ENCODE results near the gene N4BP2. TPM values are rescaled to one million over a fixed set of nuclear protein-coding genes. Genes with fewer than 3 reads are reported as not detected.

Gene N4BP2
- total and polyA plus RNA-seq, 10 donors, result 1.3 to 18.7 (median 12.3) TPM

DNA sequence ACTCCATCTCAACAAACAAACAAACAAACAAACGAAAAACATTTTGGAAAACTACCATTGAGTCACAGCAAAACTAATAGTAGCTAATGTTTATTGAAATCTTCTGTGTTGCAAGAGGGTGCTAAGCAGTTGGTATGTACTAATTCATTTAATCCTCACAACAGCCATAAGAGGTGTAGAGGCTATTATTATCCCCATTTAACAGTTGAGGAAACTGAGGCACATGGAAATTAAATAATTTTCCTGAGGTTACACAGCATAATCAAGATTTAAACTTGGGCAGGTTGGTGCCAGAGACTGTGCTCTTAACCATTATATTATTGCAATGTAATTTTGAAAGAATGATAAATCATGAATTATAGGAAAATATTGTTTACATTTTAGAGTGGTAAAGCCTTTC is 122.7 kb downstream of the N4BP2 start:
- 76 to 100% (median 84%) methylated on average over 1 of the region's 1 CpG for WGBS, 5 donors
- Histone ChIP-seq H3K9me3 (no peaks in the 10 kb centered on the region), H3K4me3 (no peak overlapping the region), H3K4me1 (peaks cover 8 to 55% (median 23%) of the 10 kb centered on the region in 6 donors), H3K27me3 (replicated peaks in 1 of 7) (no peaks in the 10 kb centered on the region), H3K27ac (no peak overlapping the region), H3K36me3 (no peaks in the 10 kb centered on the region)
- intact Hi-C loops (cut with DNase I; ENCODE audit: low total_unique reads), result no loop called here
- TF ChIP-seq POLR2A (IDR thresholded peaks at IDR 0.05), result no peak
- TF ChIP-seq, protein P1, sequence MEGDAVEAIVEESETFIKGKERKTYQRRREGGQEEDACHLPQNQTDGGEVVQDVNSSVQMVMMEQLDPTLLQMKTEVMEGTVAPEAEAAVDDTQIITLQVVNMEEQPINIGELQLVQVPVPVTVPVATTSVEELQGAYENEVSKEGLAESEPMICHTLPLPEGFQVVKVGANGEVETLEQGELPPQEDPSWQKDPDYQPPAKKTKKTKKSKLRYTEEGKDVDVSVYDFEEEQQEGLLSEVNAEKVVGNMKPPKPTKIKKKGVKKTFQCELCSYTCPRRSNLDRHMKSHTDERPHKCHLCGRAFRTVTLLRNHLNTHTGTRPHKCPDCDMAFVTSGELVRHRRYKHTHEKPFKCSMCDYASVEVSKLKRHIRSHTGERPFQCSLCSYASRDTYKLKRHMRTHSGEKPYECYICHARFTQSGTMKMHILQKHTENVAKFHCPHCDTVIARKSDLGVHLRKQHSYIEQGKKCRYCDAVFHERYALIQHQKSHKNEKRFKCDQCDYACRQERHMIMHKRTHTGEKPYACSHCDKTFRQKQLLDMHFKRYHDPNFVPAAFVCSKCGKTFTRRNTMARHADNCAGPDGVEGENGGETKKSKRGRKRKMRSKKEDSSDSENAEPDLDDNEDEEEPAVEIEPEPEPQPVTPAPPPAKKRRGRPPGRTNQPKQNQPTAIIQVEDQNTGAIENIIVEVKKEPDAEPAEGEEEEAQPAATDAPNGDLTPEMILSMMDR (IDR thresholded peaks at IDR 0.05 in 8 of 11, conservative IDR thresholded peaks at IDR 0.05 in 3 of 11), result no peak
- no peak for TF ChIP-seq POLR2AphosphoS5 (IDR thresholded peaks at IDR 0.05)
- DNase-seq, result no peak

DNA sequence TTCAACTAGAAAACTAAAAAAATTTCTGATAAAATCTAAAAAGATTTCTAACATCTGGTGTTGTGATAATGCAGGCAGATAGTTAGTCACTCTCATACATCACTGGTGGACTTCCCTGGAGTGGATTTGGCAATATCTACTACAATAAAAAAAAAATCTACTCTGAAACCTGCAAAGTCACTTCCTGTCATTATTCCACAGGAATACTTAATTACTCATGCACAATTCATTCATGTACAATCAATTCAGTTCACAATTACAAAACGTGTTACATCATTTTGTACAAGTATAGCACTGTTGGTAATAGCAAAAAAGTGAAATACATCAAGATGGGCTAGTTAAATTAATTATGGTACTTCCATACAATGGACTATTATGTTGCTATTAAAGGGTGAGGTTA is 123.7 kb downstream of the N4BP2 start:
- Histone ChIP-seq H3K27me3 (replicated peaks in 1 of 7) (no peaks in the 10 kb centered on the region), H3K4me1 (peaks cover 11 to 56% (median 32%) of the 10 kb centered on the region in 6 donors), H3K27ac (no peak overlapping the region), H3K36me3 (no peaks in the 10 kb centered on the region), H3K9me3 (no peaks in the 10 kb centered on the region), H3K4me3 (no peak overlapping the region)
- WGBS, 5 donors, result 11 to 43% (median 31%) methylated on average over 1 of the region's 1 CpG
- TF ChIP-seq POLR2A (IDR thresholded peaks at IDR 0.05) (no peak), POLR2AphosphoS5 (IDR thresholded peaks at IDR 0.05) (no peak)
- TF ChIP-seq, protein P1 (IDR thresholded peaks at IDR 0.05 in 8 of 11, conservative IDR thresholded peaks at IDR 0.05 in 3 of 11), result no peak
- DNase-seq, result no peak
- intact Hi-C loops (cut with DNase I; ENCODE audit: low total_unique reads), result no loop called here

DNA sequence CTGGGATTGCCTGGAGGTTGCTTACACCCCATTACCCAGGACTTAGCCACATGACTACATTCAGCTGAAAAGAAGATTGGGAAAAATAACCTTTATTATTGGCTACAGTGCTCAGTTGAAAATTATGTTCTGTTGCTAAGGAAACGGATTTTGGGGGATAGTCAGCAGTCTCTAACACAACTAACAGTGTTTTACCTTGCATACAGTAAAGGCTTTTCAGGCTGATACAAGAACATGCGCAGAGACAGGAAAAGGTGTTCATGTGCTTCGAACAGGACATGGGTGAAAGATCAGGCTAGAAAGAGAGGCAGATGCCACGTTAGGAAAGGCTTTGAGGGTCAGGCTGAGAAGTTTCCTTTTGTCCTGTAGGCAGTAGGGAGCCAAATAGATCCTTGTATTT is 125.4 kb downstream of the N4BP2 start:
- H3K27ac ChIP-seq, result peak overlapping the region in 4 of 8 donors; percentile 76 to 91 (median 79)
- WGBS, 5 donors, result 58 to 72% (median 67%) methylated on average over 4 of the region's 4 CpGs
- intact Hi-C loops (cut with DNase I; ENCODE audit: low total_unique reads), result no loop called here
- no peaks in the 10 kb centered on the region for H3K36me3 ChIP-seq
- no peak for DNase-seq
- H3K27me3 ChIP-seq (replicated peaks in 1 of 7), result no peaks in the 10 kb centered on the region
- H3K9me3 ChIP-seq, result no peaks in the 10 kb centered on the region
- H3K4me1 ChIP-seq, result peaks cover 11 to 71% (median 41%) of the 10 kb centered on the region in 6 donors
- H3K4me3 ChIP-seq, result no peak overlapping the region
- TF ChIP-seq POLR2A (IDR thresholded peaks at IDR 0.05) (no peak), POLR2AphosphoS5 (IDR thresholded peaks at IDR 0.05) (no peak)
- TF ChIP-seq, protein P1 (IDR thresholded peaks at IDR 0.05 in 8 of 11, conservative IDR thresholded peaks at IDR 0.05 in 3 of 11), result no peak

DNA sequence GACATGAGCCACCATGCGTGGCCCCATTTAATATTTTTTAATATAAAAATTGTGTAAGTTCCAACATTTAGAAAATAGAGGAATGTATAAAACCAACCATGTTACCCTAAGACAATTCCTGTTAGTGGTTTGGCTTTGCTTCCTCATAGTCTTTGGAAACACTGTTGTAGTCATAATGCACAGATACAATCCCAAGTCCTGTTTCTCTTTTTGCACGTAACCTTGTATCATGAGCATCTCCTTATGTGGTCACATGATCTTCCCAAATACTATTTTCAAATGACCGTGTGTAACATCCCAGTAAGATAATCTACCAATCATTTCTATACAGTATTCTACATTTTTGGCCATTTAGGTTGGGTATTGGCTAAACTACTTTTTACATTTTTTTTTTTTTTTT is 126.3 kb downstream of the N4BP2 start:
- Histone ChIP-seq H3K4me3 (no peak overlapping the region), H3K27ac (peak overlapping the region in 5 of 8 donors; percentile 10 to 91 (median 77)), H3K9me3 (no peaks in the 10 kb centered on the region), H3K27me3 (replicated peaks in 1 of 7) (no peaks in the 10 kb centered on the region), H3K4me1 (peaks cover 11 to 80% (median 44%) of the 10 kb centered on the region in 6 donors), H3K36me3 (no peaks in the 10 kb centered on the region)
- no peak for TF ChIP-seq POLR2AphosphoS5 (IDR thresholded peaks at IDR 0.05)
- TF ChIP-seq POLR2A (IDR thresholded peaks at IDR 0.05), result no peak
- TF ChIP-seq, protein P1 (IDR thresholded peaks at IDR 0.05 in 8 of 11, conservative IDR thresholded peaks at IDR 0.05 in 3 of 11), result no peak
- intact Hi-C loops (cut with DNase I; ENCODE audit: low total_unique reads), result no loop called here
- 64 to 91% (median 73%) methylated on average over 3 of the region's 3 CpGs for WGBS, 5 donors
- DNase-seq, result no peak
